Stimulated activated CD8-positive, alpha-beta memory T cell treated with anti-CD3 and anti-CD28 coated beads, Interleukin-2, amount 100 ng/mL, for 48 hours (primary cell): ENCODE results near the gene KIRREL2.

Experiments used
- DNase-seq, 2 donors: peaks; one replicate each; pipeline ENCODE4 v3.0.0-alpha.2; 2020; ENCODE audit warnings: low read depth in 2 of 2

Gene KIRREL2

DNA sequence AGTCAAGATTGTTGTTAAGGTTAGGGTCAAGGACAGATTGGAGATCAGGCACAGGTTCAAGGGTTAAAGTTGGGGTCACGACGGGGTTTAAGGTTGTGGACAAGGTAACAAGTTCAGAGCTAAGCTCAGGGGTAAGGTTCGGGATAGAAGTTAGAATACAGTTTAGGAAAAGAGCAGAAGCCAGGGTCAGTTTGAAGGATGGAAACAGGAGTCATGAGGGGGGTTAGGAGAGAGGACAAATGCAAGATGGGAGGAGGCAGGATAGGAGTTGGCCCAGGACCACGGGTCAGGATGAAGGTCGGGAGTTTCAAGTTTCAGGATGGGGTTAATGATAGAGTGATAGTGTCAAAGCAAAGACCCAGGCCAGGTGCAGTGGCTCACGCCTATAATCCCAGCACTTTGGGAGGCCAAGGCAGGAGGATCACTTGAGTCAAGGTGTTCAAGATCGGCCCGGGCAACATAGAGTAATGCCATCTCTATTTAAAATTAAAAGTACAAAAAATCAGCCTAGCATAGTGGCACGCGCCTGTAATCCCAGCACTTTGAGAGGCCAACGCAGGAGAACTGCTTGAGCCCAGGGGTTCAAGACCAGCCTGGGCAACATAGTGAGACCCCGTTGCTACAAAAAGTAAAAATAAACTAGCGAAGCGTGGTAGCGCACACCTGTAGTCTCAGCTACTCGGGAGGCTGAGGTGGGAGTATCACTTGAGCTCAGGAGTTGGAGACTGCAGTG lies 12.1 kb upstream of the KIRREL2 start:
- DNase-seq: no peak

GRCh38 chr19:35845215-35846037 lies 11.3 kb upstream of the KIRREL2 start:
- no peak for DNase-seq

DNA sequence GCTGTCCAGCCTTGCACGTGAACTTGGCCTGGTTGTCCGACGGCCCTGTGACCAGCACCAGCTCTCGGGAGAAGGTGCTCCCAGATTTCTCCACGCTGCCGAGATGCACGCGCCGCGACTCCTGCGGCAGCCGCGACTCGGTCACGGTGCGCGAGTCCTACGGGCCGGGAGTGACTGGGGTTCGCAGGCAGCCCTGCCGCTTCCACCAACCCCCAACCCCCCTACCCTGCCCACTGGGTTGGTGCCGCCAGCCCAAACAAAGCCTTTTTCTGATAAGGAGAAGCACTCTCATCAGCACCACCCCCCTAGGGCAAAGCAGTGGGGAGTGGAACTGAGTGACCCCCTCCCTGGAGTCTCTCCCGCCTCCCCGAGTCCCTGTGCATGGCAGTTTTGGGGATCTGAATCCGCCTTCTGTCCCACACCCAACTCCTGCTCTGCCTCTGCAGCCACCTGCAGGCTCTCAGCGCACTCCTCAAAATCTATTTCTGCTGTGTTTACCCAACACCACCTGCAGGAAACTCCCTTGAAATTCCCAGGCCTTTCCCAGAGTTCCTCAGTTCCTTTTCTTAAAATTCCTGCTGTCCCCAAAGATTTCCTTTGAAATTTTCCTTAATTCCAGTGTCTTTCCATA lies 10.6 kb upstream of the KIRREL2 start:
- DNase-seq: no peak

DNA sequence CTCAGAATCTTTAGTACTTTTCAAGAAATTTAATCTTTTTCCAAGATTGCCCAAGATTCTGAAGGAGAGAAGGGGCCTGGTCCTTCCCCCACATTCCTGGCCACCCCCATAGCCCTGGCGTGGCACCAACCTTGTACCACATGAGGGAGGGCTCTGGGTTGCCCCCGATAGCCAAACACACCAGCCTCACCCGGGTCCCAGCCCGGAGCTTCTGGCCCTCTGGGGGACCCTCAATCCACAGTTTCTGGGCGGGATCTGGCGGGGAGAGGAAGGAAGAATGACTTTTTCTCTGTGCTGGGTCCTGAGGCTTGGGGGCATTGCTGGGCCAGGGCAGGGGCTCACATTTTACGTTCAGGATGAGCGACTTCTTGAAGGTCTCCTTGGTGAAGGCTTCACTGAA lies 8.8 kb upstream of the KIRREL2 start:
- DNase-seq: no peak

GRCh38 chr19:35848486-35848885 lies 8.2 kb upstream of the KIRREL2 start:
- DNase-seq: no peak

DNA sequence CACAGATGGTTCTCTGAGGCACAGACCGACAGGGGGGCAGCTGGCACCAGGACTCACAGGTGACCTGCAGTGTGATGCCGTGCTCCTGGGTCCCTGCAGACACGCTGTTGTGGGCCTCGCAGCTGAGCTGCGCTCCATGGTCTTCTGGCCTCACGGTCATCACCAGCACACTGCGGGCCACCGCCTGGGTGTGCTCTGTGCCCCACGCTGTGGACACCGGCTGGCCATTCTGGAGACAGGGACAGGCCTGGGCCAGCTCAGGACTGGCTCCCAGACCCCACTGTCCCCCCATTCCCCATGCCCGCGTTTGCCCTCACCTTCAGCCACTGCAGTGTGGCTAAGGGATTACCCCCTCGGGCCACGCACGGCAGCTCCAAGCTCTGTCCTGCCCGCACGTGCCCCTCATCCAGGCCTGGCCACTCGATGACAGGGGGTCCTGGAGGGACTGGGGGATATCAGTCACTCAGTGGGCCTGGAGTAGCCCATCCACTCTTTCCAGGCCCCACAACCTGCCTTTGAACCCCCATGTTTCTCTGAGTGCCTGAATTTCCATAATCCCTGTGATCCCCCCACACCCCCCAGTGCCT lies 7.7 kb upstream of the KIRREL2 start:
- DNase-seq: no peak

- no peak for DNase-seq
Observed at GRCh38 chr19:35851213-35852028, 5.3 kb upstream of the KIRREL2 start.

GRCh38 chr19:35852029-35852780 lies 4.5 kb upstream of the KIRREL2 start, which contains the start of gene NPHS1:
NPHS1 (minus strand) TSS chr19:35852504; CDS start chr19:35851837, 667 bp downstream.
- DNase-seq: no peak

- DNase-seq: no peak
Observed at GRCh38 chr19:35853038-35853756, 3.5 kb upstream of the KIRREL2 start.

DNA sequence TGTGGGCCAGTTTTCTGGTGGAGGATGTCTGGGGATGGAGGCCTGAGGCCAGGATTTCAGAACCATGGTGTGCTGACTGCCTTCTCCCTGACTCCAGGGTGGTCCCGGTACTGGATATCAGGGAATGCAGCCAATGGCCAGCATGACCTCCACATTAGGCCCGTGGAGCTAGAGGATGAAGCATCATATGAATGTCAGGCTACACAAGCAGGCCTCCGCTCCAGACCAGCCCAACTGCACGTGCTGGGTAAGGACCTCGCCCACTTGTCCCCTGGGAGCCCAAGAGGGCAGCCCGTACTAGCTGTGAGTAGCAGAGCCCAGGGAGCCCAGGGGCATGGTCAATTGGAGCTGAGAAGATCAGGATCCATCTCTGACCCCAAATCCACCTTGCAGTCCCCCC lies 1.6 kb downstream of the KIRREL2 start:
- DNase-seq: no peak

GRCh38 chr19:35859414-35859813 lies 2.7 kb downstream of the KIRREL2 start:
- DNase-seq: no peak

- no peak for DNase-seq
Observed at GRCh38 chr19:35860436-35860817, 3.7 kb downstream of the KIRREL2 start.

GRCh38 chr19:35860818-35861639 lies 4.3 kb downstream of the KIRREL2 start:
- no peak for DNase-seq

DNA sequence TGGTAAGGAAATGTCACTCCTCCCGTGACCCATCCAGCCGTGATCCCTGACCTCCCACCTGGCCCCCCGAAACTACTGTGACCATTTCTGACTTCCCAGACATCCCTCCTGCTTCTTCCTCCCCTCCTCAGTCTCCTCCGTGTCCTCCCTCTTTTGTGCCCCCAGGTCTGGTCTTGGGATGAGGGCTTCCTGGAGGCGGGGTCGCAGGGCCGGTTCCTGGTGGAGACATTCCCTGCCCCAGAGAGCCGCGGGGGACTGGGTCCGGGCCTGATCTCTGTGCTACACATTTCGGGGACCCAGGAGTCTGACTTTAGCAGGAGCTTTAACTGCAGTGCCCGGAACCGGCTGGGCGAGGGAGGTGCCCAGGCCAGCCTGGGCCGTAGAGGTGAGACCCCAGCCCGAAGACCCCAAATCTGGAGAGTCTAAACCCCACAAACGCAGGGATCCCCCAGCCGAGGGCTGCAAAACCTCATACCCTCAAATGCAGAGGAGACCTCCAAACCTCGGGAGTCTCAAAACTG lies 5.0 kb downstream of the KIRREL2 start:
- no peak for DNase-seq

DNA sequence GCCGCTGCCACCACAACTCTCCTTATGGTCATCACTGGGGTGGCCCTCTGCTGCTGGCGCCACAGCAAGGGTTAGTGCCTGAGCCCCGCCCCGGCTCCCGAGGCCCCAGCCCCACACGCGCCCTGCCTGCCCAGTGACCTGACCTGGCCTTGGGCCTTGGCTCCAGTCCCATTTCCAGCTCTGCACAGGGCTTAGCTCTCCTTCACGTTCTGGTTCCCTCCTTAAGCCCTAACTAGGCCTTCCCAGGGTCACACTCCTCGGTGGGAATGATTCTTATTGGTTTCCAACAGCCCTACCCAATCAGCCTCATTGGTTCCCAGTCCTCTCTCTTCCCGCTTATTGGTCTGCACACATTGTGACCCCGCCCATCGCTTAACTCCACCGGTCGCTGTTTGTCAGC lies 5.8 kb downstream of the KIRREL2 start:
- no peak for DNase-seq

DNA sequence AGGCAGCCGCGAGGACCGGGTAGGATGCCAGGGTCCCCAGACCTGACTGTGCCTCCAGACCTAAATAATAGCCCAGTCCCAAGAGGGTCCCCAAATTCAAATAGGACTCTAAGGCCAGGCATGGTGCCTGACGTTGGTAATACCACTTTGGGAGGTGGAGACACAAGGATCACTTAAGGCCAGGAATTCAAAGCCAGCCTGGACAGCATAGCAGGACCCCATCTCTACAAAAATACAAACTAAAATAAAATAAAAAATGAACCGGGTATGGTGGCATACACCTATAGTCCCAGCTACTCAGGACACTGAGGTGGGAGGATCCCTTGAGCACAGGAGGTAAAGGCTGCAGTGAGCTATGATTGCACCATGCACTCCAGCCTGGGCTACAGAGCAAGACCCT lies 6.3 kb downstream of the KIRREL2 start:
- DNase-seq: no peak

DNA sequence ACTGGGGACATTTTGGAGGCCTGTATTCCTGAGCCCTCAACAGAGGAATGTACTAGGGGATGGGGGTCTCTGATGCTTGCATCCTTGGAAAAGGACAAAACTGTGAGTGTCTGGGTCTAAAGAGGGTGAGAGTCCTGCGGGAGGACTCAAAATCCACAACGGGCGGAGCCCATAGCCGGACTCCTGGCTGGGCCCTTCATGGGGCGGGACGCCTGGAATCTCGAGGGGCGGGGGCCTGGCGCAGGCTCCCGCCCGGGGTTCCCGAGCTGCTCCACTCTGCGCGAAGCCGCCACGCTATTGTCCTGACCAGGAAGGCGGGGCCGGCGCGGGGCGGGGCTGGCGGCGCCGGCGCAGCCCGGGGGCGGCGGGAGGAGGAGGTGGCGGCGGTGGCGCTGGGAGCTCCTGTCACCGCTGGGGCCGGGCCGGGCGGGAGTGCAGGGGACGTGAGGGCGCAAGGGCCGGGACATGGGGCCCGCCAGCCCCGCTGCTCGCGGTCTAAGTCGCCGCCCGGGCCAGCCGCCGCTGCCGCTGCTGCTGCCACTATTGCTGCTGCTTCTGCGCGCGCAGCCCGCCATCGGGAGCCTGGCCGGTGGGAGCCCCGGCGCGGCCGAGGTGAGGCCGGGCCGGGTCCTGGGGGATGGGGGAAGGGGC lies 11.6 kb downstream of the KIRREL2 start, which contains the start of gene APLP1:
Gene APLP1, plus strand, starts transcription at position 403 of the 651 bp plus-strand sequence. Its CDS starts 63 bp downstream, at position 466.
- peak; percentile 63 to 64 for DNase-seq

DNA sequence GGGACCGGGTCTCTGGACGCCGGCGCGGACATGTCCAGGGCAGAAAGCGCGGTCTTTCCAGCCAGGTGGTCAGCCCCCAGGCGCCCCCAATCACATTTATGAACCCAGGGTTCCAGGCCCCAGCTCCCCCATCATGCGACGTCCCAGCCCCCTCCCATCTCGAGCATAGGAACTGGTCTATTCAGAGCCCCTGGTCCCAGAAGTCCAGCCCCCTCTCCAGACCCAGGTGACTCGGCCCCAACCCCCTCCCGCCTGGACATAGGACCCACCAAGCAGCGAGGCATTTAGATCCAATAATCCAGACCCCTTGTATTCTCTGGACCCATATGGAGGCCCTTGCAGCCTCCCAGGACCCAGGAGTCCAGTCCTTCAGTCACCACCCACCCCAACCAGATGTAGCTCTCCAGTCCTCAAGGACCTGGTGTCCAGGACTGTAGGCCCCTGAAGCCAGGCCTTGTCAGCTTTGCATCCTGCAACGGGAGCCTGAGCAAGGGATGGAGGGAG lies 12.2 kb downstream of the KIRREL2 start:
- no peak for DNase-seq
